ENCODE measurements around the gene BICDL2.

BICDL2 gene

GRCh38 chr16:3023415-3023668, 13.4 kb downstream of the BICDL2 start:
- no peak for DNase-seq

GRCh38 chr16:3022684-3023414, 13.9 kb downstream of the BICDL2 start:
- no peak for DNase-seq

- no peak for DNase-seq
These were observed 14.5 kb downstream of the BICDL2 start for GRCh38 chr16:3022208-3022683.

GRCh38 chr16:3021449-3022207, 15.1 kb downstream of the BICDL2 start:
- DNase-seq = no peak

- DNase-seq = no peak
These were observed 15.9 kb downstream of the BICDL2 start for GRCh38 chr16:3020604-3021448.

- no peak for DNase-seq
These were observed 16.5 kb downstream of the BICDL2 start, which contains the start of gene TNFRSF12A for GRCh38 chr16:3020247-3020603. Gene TNFRSF12A, plus strand, starts transcription at chr16:3020368. Its CDS starts 30 bp downstream, at chr16:3020398.

- DNase-seq = no peak
These were observed 17.0 kb downstream of the BICDL2 start for GRCh38 chr16:3019594-3020246.

GRCh38 chr16:3017794-3018506, 18.8 kb downstream of the BICDL2 start, which contains the start of gene CLDN6:
Gene CLDN6, minus strand, starts transcription at chr16:3018183. Its CDS starts 2,162 bp downstream, at chr16:3016021.
- DNase-seq = no peak

- DNase-seq = no peak
These were observed 19.4 kb downstream of the BICDL2 start for GRCh38 chr16:3017344-3017743.

GRCh38 chr16:3015865-3016521, 20.8 kb downstream of the BICDL2 start:
- DNase-seq = no peak

GRCh38 chr16:3014971-3015370, 21.8 kb downstream of the BICDL2 start:
- DNase-seq = no peak

GRCh38 chr16:3013998-3014690, 22.6 kb downstream of the BICDL2 start:
- no peak for DNase-seq

- no peak for DNase-seq
These were observed 23.2 kb downstream of the BICDL2 start for GRCh38 chr16:3013491-3013951.

- DNase-seq = no peak
These were observed 23.8 kb downstream of the BICDL2 start, which contains the start of gene CLDN9 for GRCh38 chr16:3012828-3013420. Gene CLDN9, plus strand, starts transcription at chr16:3012923. Its CDS starts 440 bp downstream, at chr16:3013363.

GRCh38 chr16:3012246-3012645, 24.5 kb downstream of the BICDL2 start:
- DNase-seq = no peak

- DNase-seq = no peak
These were observed 26.2 kb downstream of the BICDL2 start for GRCh38 chr16:3010510-3010909.

GRCh38 chr16:3009568-3010390, 27.0 kb downstream of the BICDL2 start:
- no peak for DNase-seq

- DNase-seq = no peak
These were observed 28.1 kb downstream of the BICDL2 start for GRCh38 chr16:3008690-3009037.

GRCh38 chr16:3007957-3008689, 28.6 kb downstream of the BICDL2 start:
- no peak for DNase-seq
